HG02759 (cell line): Measurements from ENCODE around the gene TRMT11.
"Not testable (repeated sequence)": the region's sequence is repeated elsewhere in the genome, so short reads cannot be mapped to it uniquely, and the experiment has no call there.

Experiments used
- ATAC-seq: cut with Tn5 transposase; IDR thresholded peaks from one replicate; pipeline ENCODE4 v1.9.1; 2021; ENCODE audit warnings: mild to moderate bottlenecking, moderate library complexity; ENCODE audit not compliant: unreplicated experiment

Gene TRMT11

DNA sequence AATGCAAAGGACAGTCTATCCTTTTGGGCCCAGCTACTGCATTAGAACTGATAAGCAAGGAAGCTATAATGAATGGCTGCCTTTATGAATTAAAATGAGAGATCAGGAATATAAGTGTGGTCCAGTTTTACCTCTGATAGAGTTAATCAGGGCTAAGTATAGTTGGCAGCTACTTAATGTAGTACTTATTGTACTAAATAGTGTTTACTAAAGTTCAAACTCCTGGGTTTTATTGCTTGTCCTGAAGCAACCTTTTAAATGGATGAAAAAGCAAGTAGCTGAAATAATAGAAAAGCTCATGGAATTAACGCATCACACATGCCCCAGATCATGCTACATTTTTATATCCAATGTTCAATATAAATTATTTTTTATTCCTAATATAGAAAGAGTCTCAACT is 5.3 kb downstream of the TRMT11 start:
- ATAC-seq, result no peak

DNA sequence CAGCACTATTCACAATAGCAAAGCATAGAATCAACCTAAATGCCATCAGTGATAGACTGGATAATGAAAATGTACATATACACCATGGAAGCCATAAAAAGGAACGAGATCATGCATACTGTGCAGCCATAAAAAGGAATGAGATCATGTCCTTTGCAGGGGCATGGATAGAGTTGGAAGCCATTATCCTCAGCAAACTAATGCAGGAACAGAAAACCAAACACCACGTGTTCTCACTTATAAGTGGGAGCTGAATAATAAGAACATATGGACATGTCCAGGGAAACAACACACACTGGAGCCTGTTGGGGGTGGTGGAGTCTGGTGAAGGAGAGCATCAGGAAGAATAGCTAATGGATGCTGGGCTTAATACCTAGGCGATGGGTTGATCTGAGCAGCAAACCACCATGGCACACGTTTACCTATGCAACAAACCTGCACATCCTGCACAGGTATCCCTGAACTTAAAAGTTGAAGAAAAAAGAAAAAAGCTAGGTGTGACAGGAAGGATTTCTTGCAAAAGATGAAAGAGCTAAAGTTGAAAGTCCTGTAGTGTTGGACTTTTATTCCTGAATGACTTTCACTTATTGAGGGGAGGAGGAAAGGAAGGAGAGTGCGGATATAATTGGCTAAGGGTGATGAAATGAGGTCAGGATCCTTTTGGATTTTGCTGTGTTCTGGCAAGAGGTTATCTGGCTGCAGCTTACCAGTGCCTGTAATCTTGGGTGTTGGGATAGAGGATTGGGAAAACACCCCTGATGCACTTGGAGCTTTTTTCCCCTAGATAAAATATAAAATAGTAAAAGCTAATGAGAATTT is 8.5 kb downstream of the TRMT11 start:
- no peak for ATAC-seq

DNA sequence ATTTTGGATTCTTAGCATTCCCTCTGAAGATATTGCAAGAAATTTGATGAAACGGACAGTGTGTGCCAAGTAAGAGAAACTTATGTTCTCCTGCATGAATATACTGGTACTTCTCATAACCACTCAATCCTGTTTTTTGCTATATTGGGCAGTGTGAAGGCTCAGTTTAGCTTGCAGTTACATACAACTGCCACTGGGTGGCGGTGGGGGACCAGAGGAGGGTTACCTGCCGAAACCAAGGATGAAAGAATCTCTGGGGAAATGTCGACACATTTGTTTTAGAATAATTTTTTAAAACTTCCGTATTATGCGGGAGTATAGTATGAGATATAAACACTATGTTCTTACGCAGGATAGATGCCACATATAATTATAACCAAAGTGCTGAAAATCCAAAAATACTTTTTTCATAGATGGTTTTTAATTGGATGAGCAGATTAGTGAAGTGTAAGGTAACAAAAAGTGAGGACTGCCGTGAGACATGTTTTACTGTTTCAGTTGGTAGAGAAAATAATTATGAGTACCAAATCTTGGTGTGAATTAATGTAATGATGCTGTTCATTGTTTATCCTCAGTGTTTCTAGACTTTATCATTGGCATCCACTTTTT is 9.7 kb downstream of the TRMT11 start:
- peak; percentile 95 for ATAC-seq

DNA sequence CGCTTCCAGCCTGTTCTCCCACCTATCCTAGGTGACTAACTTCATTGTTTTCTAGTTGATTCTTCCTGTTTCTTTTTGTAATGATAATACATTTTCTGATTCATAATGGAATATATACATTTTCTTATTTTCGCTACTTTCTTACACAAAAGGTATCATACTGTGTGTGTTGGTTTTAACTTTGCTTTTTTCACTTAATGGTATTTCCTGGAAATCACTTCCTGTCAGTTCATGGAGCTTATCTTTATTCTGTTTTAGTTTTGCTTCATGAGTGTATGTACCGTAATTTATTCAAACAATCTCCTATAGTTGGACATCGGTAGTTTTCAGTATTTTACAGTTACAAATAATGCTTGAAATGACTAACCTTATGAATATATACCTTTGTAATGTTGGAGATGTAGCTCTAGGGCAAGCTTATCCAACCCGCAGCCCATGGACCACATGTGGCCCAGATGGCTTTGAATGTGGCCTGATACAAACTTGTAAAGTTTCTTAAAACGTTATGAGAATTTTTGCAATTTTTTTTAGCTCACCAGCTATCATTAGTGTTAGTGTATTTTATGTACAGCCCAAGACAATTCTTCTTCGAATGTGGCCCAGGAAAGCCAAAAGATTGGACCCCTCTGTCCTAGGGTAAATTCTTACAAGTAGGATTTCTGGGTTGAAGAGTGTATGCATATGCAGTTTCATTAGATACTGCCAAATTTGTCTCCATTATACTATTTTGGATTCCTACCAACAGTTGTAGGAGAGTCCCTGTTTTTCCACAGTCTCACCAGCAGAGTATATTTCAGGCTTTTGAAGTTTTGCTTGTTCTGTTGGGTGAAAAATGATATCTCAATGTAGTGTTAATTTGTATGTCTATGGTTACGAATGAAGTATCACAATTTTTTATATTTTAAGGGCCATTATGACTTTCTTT is 16.7 kb downstream of the TRMT11 start:
- ATAC-seq, result no peak

DNA sequence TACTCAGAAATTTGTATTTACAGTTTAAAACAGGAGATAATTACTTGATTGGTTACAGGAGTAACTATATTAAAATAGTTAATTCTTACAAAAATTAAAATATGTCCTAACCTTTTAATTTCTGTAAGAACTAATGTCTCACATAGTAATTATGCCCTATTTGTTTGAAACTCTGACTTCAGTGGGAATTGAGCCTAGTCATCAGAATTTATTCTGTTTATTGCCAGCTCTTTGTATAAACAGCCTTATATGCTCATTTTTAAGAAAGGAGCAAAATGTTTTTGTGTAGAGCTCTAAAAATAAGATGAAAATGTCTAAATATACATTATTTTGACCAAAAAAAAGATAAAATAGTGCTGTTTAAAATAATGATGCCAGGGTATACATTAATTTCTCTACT is 21.5 kb downstream of the TRMT11 start:
- no peak for ATAC-seq

DNA sequence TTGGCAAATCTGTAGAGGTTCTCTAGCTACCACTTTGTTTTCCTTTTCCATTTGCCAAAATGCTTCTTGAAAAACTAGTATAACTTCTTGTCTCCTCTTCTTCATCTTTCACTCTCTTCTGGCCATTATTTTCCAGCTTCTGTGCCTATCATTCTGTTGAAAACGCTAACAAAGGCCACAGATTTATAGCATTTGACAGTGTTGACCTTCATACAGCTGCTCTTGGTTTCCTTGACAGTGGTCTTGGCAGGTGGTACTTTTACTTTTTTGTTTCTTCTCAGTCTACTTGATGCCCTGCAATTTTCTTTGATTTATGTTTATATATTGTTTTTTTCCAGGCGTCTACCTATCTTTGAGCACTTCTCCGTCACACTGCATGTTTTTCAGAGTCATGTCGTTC is 23.7 kb downstream of the TRMT11 start:
- no peak for ATAC-seq

DNA sequence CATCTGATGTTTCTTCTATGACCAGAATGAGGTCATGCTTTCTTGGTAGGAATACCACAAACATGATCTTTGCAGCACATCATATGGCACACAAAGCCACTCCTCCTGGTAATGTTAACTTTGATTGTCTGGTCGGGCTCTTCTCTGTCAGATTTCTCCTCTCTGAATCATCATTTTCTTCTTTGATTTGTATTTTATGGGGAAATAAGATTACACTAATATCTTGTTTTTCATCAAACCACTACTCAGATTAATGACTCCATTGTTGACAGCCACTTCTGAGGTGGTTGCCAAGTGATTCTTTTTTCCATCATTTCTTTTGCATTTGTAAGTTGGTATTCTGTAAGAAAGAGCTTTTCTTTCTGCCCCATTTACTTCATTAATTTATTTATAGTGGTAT is 29.5 kb downstream of the TRMT11 start:
- ATAC-seq, result no peak

DNA sequence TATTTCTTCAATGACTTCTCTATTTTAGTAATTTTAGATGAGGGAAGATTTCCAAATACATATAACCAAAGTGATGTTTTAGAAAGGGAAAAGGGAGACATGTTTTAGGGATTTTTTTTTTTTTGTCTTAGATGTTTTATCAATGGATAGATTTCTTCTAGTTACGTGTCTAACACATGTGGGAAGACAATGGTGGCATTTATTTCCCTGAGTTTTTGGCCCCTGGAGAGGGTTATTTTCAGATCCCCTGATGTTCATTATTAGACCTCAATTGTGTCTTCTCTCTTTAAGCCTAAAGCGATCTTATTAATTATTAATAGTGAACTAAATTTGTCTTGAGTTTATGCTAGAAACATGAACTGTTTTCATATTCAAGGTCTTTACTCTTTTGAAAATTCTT is 30.3 kb downstream of the TRMT11 start:
- no peak for ATAC-seq

DNA sequence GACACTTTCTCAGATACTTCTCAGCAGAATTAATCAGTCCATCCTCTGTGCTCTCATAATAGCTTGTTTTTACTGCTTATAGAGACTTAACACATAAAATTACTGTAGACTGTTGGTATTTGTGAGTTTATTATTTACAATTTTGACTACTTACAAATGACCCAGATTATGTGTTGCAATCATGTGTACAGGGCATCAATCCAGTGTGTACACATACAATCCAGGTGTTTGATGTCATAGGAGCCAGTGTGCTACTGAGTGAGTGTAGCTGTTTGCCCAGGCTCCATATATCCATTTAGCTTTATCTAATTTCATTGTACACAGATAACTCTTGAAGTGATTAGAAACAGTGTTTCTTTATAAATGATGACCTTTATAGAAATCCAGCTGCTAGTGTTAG is 31.3 kb downstream of the TRMT11 start:
- ATAC-seq, result no peak

DNA sequence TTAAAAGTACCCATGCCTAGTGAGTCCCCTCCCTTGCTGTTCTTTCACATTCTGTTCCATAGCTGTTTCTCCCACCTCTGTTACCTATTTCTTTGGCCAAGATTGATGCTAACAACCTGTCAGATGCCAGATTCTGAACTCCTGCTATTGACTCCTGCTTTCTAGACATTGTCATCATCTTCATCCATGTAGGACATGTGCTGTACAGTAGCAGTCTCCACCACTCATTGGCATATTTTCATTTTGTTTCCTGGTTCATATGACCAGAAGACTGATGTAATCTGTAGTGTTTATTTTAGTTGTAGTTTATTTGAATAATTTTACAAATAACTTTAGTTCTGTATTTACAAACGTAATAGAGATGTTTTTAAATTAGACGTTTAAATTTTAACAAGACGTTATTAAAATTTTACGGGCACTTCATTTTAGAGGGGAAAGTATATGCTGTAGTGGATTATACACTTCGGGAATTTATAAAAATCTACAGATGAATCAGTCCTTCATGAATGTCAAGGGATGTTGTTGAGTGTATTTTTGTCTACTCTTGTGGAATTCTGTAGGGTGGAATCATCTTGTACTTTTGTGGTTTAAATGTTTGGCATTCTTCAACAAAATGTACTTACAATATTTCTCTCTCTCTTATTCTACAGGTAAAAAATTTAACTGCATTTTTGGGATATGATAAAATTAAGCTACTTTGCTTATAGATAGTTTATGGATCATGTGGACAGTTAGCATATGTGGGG is 34.1 kb downstream of the TRMT11 start:
- no peak for ATAC-seq

DNA sequence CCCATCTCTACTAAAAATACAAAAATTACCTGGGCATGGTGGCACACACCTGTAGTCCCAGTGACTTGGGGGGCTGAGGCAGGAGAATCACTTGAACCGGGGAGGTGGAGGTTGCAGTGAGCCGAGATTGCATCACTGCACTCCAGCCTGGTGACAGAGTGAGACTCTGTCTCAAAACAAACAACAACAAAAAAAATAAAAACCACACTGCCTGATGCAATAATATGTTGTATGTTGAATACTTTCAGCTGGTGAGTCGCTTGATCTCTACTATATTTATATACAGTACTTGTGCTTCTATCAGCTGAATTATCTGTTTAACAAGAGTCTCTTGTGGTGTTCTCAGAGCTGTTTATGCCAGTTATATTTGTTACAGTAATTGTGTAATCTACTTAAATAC is 37.1 kb downstream of the TRMT11 start:
- ATAC-seq, result not testable (repeated sequence)

DNA sequence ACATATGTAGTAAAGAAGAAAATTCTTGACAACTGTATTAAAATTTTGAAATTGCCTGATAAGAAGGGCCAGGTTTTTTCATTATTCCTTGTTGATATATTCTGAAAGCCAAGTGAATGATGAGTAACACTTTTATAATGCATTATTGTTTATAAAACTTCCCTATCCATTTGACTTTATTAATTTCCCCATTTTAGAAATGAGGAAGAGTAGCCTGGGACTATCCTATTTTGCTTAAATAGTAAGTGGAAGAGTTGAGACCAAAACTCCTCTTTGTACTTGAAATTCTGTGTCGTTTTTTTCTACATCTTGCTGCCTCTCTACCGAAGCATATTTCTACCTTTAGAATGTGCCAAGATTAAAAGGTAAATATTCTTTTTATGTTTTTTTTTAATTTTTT is 39.7 kb downstream of the TRMT11 start:
- no peak for ATAC-seq

DNA sequence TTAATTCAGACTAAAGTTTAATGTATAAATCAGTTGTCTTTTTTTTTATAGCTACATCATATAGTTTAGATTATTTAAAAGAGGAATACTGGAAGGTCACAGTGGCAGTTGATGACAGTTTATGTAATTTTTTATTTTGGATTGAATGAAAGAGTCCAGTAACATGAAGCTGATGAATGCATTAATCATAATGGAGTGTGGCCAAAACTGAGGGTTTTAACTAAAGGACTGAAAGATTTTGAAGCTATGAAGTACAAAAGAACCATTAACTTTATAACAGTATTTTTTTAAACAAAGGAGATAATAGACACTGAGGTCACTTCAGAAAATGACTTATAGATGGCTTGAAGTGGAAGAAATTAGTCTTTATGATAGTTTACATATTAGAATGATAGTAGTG is 41.3 kb downstream of the TRMT11 start:
- ATAC-seq, result no peak

DNA sequence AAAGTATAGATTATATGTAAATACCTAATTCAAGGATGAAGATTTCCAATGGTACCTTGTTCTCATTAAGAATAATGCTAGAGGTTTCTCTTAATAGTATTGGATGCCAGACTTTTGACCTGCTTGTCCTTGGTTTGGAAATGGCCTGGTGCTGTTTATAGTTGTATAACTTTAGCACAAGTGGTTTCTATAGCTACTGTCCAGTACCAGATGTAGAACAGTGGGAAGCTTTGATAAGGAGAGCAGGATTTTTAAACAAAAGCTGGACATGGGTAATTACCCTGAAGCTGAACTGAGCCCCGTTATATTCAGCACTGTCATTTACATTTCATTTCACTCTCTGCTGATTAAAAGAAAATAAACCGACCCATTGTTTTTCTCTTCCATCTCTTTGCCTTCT is 43.7 kb downstream of the TRMT11 start:
- ATAC-seq, result no peak

DNA sequence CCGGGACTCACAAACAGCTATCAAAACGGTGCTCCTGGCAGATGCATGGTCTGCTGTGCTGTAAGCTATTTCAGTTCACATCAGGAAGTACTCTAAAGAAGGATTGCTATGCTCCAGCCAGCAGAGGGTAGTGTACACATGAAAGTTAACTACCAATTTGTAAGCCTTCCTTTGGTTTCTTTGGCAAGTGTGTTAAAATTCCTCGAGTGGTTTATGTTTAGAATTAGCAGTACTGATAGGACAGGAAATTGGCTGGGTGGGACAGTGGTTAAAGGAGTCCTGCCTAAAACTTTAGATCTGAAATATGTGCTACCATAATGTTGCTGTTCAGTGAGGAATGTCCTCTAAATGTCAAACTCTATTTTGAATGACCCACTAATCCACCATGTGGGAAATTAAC is 47.4 kb downstream of the TRMT11 start:
- peak; percentile 91 for ATAC-seq

DNA sequence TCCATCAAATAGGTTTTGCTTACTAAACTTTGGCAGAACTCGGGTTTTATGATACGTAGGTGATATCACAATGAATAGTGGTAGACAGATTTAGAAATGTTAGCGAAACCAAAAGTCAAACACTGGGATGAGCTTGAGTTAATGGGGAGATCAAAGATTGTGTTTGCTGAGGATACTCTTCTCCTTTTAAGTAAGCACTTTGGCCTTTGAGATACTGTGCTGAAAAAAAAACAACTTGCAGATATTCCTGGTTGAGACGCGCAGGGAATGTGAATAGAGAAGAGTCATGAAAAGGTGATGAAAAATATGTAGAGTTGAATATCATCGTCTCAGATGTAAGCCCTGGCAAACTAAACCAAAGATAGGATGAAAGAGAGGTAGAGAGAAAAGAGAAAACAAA is 48.3 kb downstream of the TRMT11 start:
- no peak for ATAC-seq

DNA sequence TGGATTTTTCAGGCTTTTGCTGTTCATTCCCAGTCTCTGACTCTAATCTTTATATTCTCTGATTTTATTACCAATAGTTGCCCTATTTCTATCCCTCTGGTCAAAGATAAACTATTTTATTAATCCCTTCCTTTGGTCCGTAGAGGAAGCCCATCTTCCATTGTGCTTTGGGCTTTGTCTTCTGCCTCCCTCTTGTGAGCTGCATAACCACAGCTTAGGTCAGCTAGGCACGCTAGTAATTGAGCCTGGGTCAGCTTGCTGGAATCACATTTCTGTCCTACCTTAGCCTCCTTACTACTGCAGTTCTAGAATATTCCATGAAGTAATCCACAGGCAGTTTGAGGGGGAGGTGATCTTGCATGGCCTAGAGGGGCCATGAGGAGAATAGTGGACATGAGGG is 49.4 kb downstream of the TRMT11 start:
- no peak for ATAC-seq

DNA sequence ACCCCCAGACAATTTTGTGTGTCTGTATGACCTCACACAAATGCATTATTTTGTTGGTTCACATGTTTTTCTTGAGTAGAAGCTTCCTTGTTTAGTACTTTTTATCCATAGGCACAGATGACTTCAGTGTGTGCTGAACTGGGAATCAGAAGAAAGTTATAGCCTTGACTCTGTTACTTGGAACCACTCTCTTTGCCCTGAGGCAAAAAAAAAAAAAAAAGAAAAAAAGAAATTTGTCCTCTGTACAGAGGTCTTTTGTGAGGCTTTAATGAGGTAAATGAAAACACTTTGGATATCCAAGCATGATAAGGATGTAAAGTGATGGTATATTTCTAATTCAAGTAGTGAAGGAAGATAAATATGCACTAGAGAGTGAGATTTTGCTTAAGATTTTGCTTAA is 51.9 kb downstream of the TRMT11 start:
- no peak for ATAC-seq

DNA sequence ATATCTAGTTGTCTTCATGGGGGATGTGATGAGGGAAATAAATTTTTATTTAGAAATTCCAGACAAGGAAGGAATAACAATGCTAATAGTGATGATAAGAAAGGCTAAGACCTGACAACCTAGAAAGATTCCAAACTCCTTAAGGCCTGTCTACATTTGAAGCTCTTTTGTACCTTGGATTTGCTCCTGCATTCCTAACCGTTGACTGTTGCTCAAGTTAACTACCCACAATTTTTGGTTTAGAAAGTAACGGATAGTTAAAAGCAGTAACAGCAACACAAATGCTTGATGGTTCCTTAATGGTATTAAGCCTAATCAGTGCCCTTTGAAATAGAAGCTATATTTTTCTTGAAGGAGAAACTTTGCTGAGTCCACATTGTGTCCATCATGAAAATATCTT is 52.9 kb downstream of the TRMT11 start:
- ATAC-seq, result no peak

DNA sequence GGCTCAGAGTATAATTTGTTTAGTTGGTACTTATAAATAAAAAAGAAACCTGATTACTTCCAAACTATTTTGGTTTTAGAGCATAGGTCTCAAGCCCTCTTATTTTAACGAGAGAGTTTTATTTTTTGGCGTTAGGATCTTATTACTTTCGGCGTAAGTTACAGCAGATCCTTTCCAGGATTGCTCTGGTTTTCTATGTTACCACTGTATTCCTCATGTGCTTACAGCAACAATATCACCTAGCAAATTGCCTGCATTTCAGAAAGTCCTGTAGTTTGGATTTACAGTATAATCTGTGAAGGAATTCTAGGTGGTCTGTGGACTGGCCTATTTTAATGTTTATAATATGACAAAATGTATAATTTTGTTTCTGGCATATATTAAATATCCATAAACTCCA is 54.1 kb downstream of the TRMT11 start:
- ATAC-seq, result no peak

DNA sequence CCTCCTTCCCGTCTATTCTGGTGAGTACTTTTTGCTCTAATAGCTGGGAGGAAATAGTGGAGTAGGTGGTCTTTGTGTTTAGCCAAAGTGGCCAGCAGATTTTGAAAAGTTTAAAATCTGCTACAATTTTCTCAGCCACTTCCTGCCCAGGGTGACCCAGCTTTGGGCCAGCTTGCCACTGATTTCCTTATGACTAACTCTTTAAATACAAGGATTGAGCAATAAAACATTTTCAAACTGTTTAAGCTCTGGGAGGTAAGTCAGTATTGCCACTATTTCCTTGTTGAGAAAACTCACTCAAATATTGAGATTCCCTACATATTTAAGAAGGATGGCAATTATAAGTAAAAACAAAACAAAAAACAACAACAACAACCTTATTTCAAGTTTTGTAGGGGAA is 54.5 kb downstream of the TRMT11 start:
- no peak for ATAC-seq
